GM19455 (cell line): Measurements from ENCODE around the gene ASIC2.

Source experiments
- ATAC-seq: cut with Tn5 transposase; IDR thresholded peaks from one replicate; pipeline ENCODE4 v1.9.1; 2021; ENCODE audit not compliant: unreplicated experiment

The ASIC2 gene

GRCh38 chr17:33164169-33164881 lies 128.8 kb downstream of the ASIC2 start:
- ATAC-seq = no peak

- no peak for ATAC-seq
These were observed 129.4 kb downstream of the ASIC2 start for GRCh38 chr17:33163533-33164168.

GRCh38 chr17:33154869-33155455 lies 138.1 kb downstream of the ASIC2 start:
- ATAC-seq = no peak

GRCh38 chr17:33152783-33153182 lies 140.3 kb downstream of the ASIC2 start:
- no peak for ATAC-seq

GRCh38 chr17:33151565-33151964 lies 141.5 kb downstream of the ASIC2 start:
- ATAC-seq = no peak

- no peak for ATAC-seq
These were observed 147.2 kb downstream of the ASIC2 start for GRCh38 chr17:33145941-33146340.

GRCh38 chr17:33144837-33145236 lies 148.3 kb downstream of the ASIC2 start:
- no peak for ATAC-seq

- ATAC-seq = no peak
These were observed 150.3 kb downstream of the ASIC2 start for GRCh38 chr17:33142705-33143299.

- ATAC-seq = no peak
These were observed 152.5 kb downstream of the ASIC2 start for GRCh38 chr17:33140413-33141099.

- no peak for ATAC-seq
These were observed 154.5 kb downstream of the ASIC2 start for GRCh38 chr17:33138627-33139026.

- no peak for ATAC-seq
These were observed 155.7 kb downstream of the ASIC2 start for GRCh38 chr17:33137426-33137825.

GRCh38 chr17:33135691-33136090 lies 157.4 kb downstream of the ASIC2 start:
- ATAC-seq = no peak

GRCh38 chr17:33131620-33132019 lies 161.5 kb downstream of the ASIC2 start:
- no peak for ATAC-seq

GRCh38 chr17:33127706-33128105 lies 165.4 kb downstream of the ASIC2 start:
- ATAC-seq = no peak

GRCh38 chr17:33126086-33126485 lies 167.0 kb downstream of the ASIC2 start:
- no peak for ATAC-seq

GRCh38 chr17:33125552-33125950 lies 167.5 kb downstream of the ASIC2 start:
- no peak for ATAC-seq

- no peak for ATAC-seq
These were observed 168.1 kb downstream of the ASIC2 start for GRCh38 chr17:33124871-33125551.

- no peak for ATAC-seq
These were observed 168.9 kb downstream of the ASIC2 start for GRCh38 chr17:33124185-33124584.

- ATAC-seq = no peak
These were observed 171.3 kb downstream of the ASIC2 start for GRCh38 chr17:33121756-33122155.

GRCh38 chr17:33121272-33121671 lies 171.8 kb downstream of the ASIC2 start:
- no peak for ATAC-seq

GRCh38 chr17:33120103-33120502 lies 173.0 kb downstream of the ASIC2 start:
- ATAC-seq = no peak
